OCI-LY3 (cell line): ENCODE results near the gene ZNF653.

Experiments
- H2AFZ ChIP-seq: fragments of 200-600, 300-600 bp; shearing (Covaris generic); 2 replicates; pipeline ENCODE4 v1.6.0; 2014; ENCODE audit warnings: antibody characterized with exemption, low read depth, low read length
- H3K27ac ChIP-seq: fragments of 200-600, 300-600 bp; sonication (generic); 2 replicates; pipeline ENCODE4 v1.5.1; 2014; ENCODE audit warnings: mild to moderate bottlenecking, low read length, moderate library complexity, mixed read lengths
- H3K27me3 ChIP-seq: fragments of 200-600, 300-600 bp; sonication (generic); 2 replicates; pipeline ENCODE4 v1.6.1; 2014; ENCODE audit warnings: low read depth, low read length, mixed read lengths
- H3K36me3 ChIP-seq: fragments of 200-600, 300-600 bp; sonication (generic); replicated peaks from 2 replicates; pipeline ENCODE3; 2014; ENCODE audit warnings: low read depth, low read length, mixed read lengths
- H3K4me1 ChIP-seq: fragments of 300-600, 200-600 bp; sonication (generic); 2 replicates; pipeline ENCODE4 v1.6.1; 2014; ENCODE audit warnings: low read length, mixed read lengths
- H3K4me2 ChIP-seq: fragments of 200-600, 300-600 bp; sonication (generic); 2 replicates; pipeline ENCODE4 v1.6.1; 2014; ENCODE audit warnings: low read length, mixed read lengths
- H3K4me3 ChIP-seq: fragments of 300-600, 200-600 bp; sonication (generic); 2 replicates; pipeline ENCODE4 v1.5.1; 2014; ENCODE audit warnings: antibody characterized with exemption, mild to moderate bottlenecking, low read length, moderate library complexity
- H3K79me2 ChIP-seq: fragments of 300-600, 200-600 bp; shearing (Covaris generic); 2 replicates; pipeline ENCODE4 v1.6.1; 2014; ENCODE audit warnings: mild to moderate bottlenecking, low read length, mixed read lengths
- H3K9ac ChIP-seq: fragments of 300-600, 200-600 bp; shearing (Covaris generic); 2 replicates; pipeline ENCODE4 v1.6.0; 2014; ENCODE audit warnings: mild to moderate bottlenecking, low read length, moderate library complexity
- H3K9me3 ChIP-seq: fragments of 200-600, 300-600 bp; shearing (Covaris generic); 2 replicates; pipeline ENCODE4 v1.6.1; 2014; ENCODE audit warnings: low read length, mixed read lengths; ENCODE audit not compliant: insufficient read depth
- H4K20me1 ChIP-seq: fragments of 200-600, 300-600 bp; sonication (generic); 2 replicates; pipeline ENCODE4 v1.6.1; 2016; ENCODE audit warnings: low read length, mixed read lengths; ENCODE audit not compliant: insufficient read depth
- EZH2phosphoT487 ChIP-seq: fragments of 200-600 bp; shearing (Covaris generic); IDR thresholded peaks from 2 replicates; pipeline ENCODE4 v1.6.1; 2018; ENCODE audit warnings: antibody characterized with exemption, mixed run types, low read depth
- TF ChIP-seq, protein P1 (sequence below): fragments of 200-600, 300-600 bp; sonication (generic); IDR thresholded peaks from 2 replicates; pipeline ENCODE4 v1.5.1; 2014; ENCODE audit warnings: antibody characterized with exemption, low read length, low read depth

Gene ZNF653

DNA sequence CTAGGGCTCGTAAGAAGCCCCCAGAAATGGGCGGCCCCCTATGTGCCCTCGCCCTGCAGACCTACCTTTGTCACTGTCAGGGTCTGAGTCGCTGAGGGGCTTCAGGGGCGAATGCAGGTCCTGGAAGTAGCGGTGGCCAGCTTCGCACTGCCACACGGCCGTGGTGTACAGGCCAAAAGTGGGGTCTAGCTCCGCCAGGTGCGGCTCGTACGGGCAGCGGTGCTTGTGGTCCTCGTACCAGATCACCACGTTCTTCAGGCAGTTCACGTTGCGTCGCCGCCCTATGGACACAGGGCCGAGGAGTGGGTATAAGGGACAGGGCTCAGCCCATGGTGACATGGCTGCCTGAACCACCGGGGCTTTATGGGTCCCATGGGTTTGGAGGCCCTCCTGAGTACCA lies 9.8 kb downstream of the ZNF653 start:
- no peaks in the 10 kb centered on the region for H3K4me1 ChIP-seq
- no peak overlapping the region for H3K4me3 ChIP-seq
- no peaks in the 10 kb centered on the region for H3K79me2 ChIP-seq
- TF ChIP-seq, protein P1, sequence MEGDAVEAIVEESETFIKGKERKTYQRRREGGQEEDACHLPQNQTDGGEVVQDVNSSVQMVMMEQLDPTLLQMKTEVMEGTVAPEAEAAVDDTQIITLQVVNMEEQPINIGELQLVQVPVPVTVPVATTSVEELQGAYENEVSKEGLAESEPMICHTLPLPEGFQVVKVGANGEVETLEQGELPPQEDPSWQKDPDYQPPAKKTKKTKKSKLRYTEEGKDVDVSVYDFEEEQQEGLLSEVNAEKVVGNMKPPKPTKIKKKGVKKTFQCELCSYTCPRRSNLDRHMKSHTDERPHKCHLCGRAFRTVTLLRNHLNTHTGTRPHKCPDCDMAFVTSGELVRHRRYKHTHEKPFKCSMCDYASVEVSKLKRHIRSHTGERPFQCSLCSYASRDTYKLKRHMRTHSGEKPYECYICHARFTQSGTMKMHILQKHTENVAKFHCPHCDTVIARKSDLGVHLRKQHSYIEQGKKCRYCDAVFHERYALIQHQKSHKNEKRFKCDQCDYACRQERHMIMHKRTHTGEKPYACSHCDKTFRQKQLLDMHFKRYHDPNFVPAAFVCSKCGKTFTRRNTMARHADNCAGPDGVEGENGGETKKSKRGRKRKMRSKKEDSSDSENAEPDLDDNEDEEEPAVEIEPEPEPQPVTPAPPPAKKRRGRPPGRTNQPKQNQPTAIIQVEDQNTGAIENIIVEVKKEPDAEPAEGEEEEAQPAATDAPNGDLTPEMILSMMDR = no peak
- TF ChIP-seq EZH2phosphoT487 = no peak
- 0 out of 2 replicates have a peak, but pooled peaks cover 4% of the 10 kb centered on the region for H4K20me1 ChIP-seq
- H3K9ac ChIP-seq = no peak overlapping the region
- H3K27ac ChIP-seq = no peak overlapping the region
- H3K36me3 ChIP-seq = peaks cover 11% of the 10 kb centered on the region
- no peak overlapping the region for H3K4me2 ChIP-seq
- no peaks in the 10 kb centered on the region for H3K27me3 ChIP-seq
- H2AFZ ChIP-seq = no peak overlapping the region
- H3K9me3 ChIP-seq = no peaks in the 10 kb centered on the region

DNA sequence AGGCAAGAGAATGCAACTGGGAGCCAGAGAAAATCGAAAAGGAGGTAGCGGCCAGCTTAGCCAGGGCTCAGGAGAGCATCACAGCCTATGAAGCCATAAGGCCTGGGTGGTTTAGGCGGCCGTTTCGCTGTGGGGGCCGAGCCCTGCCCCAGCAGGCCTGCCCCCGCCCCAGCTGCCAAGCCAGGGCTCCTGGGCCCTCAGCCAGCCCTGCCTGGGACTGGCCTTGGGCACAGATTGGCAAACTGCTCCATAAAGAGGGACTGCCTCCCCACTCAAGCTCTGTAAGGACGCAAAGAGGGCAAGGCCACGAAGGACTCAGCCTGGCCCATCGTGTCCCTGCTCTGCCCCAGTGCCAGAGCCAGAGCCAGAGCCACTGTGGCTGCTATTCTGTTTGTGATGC lies 10.2 kb downstream of the ZNF653 start:
- H2AFZ ChIP-seq = no peak overlapping the region

DNA sequence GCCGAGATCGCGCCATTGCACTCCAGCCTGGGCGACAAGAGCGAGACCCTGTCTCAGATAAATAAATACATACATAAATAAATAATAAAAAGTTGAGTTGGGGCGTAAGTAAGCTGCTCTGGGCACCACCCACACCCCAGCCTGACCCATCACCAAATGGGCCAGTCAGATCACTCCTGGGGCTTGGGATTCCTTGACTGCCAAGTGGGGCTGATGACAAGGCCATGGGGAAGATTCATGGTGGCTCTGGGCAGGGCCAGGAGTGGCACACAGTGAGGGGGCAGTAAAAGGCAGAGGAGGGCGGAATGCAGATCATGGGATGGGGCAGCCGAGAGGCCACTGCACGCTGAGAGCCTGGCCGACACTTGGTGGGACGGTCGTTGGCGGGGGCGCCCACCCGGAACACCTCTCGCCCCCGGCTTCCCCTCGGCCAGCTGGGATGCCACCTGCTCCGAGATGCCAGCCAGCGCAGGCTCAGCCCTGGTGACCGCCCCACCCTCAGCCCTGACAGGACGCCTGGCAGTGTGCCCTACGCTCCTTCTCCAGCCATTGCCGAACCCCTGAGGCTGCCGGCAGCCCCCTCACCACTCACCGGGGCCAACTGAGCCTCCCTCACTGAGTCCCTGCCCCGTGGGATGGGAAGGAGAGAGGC lies 10.9 kb downstream of the ZNF653 start:
- peaks cover 15% of the 10 kb centered on the region for H3K36me3 ChIP-seq
- H3K27ac ChIP-seq = no peak overlapping the region
- H3K79me2 ChIP-seq = no peaks in the 10 kb centered on the region
- no peak overlapping the region for H3K9ac ChIP-seq
- H3K27me3 ChIP-seq = no peaks in the 10 kb centered on the region
- TF ChIP-seq, protein P1 = no peak
- TF ChIP-seq EZH2phosphoT487 = no peak
- no peaks in the 10 kb centered on the region for H3K4me1 ChIP-seq
- H3K4me3 ChIP-seq = no peak overlapping the region
- no peak overlapping the region for H3K4me2 ChIP-seq
- no peak overlapping the region for H2AFZ ChIP-seq
- no peaks in the 10 kb centered on the region for H3K9me3 ChIP-seq
- H4K20me1 ChIP-seq = 0 out of 2 replicates have a peak, but pooled peaks cover 4% of the 10 kb centered on the region

More for the DNA sequence above, 10.2 kb downstream of the ZNF653 start:
- Histone ChIP-seq H3K4me1 (no peaks in the 10 kb centered on the region), H3K9me3 (no peaks in the 10 kb centered on the region), H3K27me3 (no peaks in the 10 kb centered on the region), H3K9ac (no peak overlapping the region), H3K4me3 (no peak overlapping the region), H3K4me2 (no peak overlapping the region), H4K20me1 (0 out of 2 replicates have a peak, but pooled peaks cover 4% of the 10 kb centered on the region), H3K79me2 (no peaks in the 10 kb centered on the region), H3K27ac (no peak overlapping the region), H3K36me3 (peaks cover 11% of the 10 kb centered on the region)
- TF ChIP-seq, protein P1 = no peak
- no peak for TF ChIP-seq EZH2phosphoT487

DNA sequence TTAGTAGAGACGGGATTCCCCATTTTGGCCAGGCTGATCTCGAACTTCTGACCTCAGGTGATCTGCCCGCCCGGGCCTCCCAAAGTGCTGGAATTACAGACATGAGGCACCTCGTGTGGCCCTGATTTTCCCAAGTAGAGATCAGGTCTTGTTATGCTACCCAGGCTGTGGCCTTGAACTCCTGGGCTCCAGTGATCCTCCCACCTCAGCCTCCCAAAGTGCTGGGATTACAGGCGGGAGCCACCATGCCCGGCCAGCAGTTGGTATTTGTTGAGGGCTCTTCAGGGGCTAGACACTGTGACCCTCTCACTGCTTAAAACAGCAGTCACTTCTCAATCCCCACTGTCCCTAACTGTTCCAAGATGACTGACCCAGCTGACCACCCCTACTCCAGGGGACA lies 16.3 kb downstream of the ZNF653 start:
- Histone ChIP-seq H3K27ac (no peak overlapping the region), H3K27me3 (no peaks in the 10 kb centered on the region), H3K79me2 (no peaks in the 10 kb centered on the region), H3K4me3 (no peak overlapping the region), H3K36me3 (peaks cover 8% of the 10 kb centered on the region), H3K9me3 (no peaks in the 10 kb centered on the region), H3K9ac (no peak overlapping the region), H4K20me1 (no peaks in the 10 kb centered on the region), H2AFZ (no peak overlapping the region), H3K4me2 (no peak overlapping the region), H3K4me1 (no peaks in the 10 kb centered on the region)
- TF ChIP-seq EZH2phosphoT487 = no peak
- TF ChIP-seq, protein P1 = no peak
